Kasumi-1 (cell line): ENCODE measurements around the gene HTR1E.
"Not testable (repeated sequence)": the region's sequence is repeated elsewhere in the genome, so short reads cannot be mapped to it uniquely, and the experiment has no call there.

Source experiments
- DNase-seq, 2 experiments: peaks; one replicate each; lab custom pipeline; 2025; lab: John Stamatoyannopoulos, UW

Gene HTR1E

DNA sequence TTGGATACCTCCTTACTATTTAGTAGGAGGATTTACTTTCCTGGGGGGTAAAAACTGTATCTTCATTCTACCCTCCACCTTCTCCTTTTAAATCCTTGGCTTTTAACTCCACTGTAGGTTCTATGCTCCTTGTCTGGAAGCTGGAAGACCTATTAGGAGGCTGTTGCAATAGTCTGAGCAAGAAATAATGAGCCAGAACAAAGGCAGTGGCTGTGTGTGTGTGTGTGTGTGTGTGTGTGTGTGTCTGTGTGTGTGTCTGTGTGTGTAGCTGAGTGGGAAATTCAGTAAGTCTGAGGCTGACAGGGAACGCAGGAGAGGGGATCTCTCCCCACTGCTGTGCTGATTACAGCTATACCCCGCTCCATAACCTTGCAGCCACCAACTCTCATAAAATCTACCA lies 35.8 kb downstream of the HTR1E start:
- no peak for DNase-seq

DNA sequence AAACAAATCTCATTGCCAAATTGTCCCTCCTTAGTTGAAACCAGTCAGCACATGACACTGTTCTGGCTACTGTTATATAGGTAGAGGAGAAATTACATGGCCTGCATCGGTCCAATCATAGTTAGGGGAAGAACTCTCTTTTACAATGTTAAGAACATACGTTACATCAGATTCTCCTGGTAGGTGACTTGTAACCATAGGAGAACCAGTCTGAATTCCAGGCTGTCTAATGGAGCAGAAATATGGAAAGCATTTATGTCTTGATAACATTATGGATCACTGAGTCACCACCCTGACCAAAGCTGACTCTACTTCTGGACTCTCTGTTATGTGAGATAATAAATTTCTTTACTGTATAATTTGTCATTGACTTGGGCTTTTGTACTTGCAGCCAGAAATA lies 40.9 kb downstream of the HTR1E start:
- no peak for DNase-seq

DNA sequence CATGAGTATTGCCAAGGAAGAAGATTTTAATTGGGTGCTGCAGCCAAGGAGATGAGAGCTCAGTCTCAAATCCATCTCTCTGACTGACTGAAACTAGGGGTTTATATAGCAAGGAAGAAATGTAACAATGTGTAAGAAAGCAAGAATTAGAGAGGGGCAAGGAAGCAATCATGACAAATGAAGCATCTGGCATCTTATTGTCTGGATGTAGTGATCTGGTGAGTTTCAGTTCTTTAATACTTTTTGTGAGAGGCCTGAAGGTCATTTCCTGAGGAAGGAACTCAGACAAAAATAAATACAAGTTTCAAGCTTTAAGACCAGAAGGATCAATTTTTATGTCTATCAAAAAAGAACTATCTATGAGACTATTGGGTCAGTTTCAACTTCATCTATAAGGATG lies 64.2 kb downstream of the HTR1E start:
- DNase-seq = no peak

DNA sequence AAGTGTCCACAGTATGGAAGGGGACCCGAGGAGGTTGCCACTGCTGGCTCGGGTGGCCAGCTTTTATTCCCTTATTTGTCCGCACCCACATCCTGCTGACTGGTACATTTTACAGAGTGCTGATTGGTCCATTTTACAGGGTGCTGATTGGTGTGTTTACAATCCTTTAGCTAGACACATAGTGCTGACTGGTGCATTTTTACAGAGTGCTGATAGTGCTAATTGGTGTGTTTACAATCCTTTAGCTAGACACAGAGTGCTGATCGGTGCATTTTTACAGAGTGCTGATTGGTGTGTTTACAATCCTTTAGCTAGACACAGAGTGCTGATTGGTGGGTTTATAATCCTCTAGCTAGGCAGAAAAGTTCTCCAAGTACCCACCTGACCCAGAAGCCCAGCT lies 65.1 kb downstream of the HTR1E start:
- not testable (repeated sequence) for DNase-seq

DNA sequence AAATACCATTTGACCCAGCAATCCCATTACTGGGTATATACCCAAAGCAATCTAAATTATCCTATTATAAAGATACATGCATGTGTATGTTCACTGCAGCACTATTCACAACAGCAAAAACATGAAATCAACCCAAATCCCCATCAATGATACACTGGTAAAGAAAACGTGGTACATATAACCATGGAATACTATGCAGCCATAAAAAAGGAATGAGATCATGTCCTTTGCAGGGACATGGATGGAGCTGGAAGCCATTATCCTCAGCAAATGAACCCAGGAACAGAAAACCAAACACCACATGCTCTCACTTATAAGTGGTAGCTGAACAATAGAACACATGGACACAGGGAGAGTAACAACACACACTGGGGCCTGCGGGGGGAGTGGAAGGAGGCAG lies 69.2 kb downstream of the HTR1E start:
- DNase-seq = not testable (repeated sequence)

DNA sequence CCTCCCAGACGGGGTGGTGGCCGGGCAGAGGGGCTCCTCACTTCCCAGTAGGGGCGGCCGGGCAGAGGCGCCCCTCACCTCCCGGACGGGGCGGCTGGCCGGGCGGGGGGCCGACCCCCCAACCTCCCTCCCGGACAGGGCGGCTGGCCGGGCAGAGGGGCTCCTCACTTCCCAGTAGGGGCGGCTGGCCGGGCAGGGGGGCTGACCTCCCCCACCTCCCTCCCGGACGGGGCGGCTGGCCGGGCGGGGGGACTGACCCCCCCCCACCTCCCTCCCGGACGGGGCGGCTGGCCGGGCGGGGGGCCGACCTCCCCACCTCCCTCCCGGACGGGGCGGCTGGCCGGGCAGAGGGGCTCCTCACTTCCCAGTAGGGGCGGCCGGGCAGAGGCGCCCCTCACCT lies 72.3 kb downstream of the HTR1E start:
- not testable (repeated sequence) for DNase-seq

DNA sequence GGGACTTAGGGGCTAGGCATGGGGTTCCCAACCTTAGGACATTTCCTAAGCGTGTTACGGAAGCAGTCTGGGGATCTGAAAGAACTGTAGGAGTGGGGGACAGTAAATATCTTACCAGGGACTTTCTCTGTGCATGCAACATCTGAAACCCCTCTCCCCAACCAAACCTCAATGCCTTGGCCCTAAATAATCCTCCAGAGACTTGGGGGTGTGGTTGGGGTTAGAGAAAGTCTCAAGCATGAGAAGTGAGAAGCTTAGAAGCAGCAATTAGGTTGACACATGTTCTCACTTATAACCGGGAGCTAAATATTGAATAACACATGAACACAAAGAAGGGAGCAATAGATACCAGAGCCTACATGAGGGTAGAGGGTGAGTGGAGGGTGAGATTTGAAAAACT lies 74.7 kb downstream of the HTR1E start:
- no peak for DNase-seq

DNA sequence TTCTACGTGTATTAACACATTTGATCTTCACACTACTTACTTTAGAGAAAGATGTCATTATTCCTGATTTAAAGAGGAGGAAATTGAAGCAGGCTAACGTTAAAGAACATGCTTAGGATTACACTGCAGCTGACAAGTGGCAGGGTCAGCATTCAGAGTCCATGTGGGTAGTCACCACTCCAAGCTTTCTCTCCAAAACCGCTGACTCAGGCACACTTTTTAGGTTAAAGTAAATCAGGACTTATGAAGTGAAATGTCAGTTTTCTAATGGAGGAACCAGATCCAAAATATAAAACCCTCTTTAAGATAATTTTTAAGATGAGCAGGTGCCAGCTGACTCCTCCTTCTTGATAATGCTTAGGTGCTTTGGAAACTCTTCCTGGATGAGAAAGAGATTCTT lies 75.4 kb downstream of the HTR1E start:
- DNase-seq = no peak

DNA sequence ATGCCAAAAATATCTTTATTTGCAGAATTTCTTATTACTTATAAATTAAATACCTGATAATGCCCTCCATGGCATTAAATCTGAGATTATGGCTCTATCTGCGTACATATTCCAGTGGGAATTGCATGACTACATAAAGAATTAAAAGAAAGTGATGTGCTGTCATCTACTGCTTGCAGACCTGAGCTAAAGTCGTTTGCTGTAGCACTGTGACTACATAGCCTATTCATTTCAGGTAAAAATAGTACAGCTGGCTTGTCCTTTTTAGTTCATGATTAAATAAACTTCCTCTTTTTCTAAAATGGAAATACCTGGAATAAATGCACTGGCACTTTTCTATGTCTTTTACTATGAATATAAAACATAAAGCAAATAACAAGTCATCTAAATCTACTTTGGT lies 79.4 kb downstream of the HTR1E start:
- DNase-seq = no peak

DNA sequence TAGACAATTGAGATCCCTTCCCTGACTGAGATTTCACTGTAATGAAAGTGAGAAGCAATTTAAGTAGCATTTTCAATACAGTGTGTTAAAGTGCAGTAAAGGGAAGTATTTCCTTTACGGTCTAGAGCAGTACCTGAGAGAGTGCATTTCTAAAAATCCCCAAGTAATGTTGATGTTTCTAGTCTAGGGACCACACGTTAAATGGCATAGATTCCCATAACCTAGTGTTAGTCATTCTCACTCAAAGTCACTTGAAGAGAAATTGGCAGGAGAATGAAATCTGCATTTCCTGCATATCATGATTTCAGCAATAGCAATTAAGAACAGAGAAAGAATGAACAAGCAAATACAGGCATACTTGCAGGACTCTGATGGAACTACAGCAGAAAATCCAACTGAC lies 89.7 kb downstream of the HTR1E start:
- no peak for DNase-seq

DNA sequence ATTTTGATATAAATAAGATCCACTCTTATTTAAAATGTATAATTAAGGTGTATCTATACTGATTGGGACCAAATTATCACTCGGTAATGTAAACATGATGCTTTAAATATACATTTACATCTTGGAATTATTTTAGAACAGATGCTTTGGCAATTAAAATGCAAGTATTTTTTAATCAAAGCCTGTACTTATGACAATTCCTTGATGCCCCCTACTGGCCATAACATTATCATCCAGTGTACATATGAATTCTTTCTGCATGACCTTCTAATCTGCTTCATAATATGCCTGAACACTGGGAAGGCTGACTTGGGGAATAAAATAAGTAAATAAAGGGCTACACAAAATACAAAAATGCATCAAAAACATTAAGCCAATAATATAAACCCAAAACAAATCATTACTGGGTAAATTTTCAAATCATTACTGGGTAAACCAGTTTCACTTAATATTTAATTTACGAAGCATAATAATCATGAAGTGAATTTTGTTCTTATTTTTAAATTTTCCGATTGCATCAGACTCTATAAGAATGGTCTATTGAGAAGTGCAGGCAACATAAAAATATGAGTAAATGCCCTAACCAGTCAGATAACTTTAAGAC lies 92.5 kb downstream of the HTR1E start:
- peak; percentile 45 to 65 for DNase-seq

DNA sequence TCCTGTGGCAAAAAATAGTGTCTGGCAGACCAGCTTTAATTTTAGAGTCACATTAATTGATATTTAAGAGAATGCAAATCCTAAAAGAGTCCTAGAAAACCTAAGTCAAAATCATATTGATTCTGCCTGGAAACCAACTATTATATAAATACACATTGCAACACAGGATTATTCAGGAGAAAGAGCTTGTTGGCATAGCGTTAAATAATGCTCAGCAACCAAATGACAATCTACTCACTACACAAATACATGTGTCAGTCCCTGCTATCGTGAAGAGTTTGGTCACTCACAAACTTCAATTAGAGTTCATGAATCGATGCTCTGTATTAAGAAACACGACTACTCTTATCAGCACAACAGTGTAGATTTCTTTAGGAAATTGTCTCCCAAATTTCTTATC lies 103.4 kb downstream of the HTR1E start:
- DNase-seq = no peak

DNA sequence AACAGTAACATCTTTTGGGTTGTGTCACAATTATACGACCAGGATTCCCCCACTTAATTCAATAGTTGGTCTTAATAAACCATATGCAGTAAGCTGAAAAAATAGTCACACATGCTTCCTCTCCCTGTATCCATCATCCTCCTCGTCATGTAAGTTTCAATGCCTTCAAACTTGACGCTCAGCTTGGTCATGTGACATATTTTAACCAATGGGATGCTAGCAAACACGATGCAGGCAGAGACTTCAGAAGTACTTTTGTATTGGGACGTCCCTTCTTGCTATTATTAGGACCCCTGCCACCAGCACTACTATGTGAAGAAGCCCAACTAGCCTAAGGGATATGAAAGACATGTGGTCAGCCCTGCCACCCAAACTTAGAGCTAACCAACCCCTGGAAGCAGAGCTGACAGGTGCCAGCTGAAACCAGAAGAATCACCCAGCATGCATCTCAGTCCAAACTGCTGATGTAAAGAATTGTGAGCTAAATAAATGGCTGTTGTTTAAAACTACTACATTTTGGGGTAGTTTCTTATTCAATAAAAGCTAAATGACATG lies 108.3 kb downstream of the HTR1E start:
- no peak for DNase-seq

DNA sequence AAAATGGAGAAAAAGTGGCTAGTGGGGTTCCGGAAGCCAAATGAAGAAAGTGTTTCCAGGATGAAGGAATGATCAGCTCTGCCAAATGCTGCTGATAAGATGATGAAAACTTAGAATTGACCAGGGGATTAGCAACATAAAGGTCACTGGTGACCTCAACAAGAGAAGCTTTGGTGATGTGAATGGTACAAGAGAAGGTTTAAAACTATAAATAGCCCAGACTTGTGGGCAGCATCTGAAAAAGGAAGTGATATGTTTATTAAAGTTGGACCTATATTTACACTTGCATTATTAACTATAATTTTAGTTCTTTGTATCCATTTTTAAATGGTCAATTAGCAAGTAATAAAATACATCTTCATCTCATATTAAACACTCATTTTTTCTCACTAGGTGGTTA lies 112.5 kb downstream of the HTR1E start:
- no peak for DNase-seq

DNA sequence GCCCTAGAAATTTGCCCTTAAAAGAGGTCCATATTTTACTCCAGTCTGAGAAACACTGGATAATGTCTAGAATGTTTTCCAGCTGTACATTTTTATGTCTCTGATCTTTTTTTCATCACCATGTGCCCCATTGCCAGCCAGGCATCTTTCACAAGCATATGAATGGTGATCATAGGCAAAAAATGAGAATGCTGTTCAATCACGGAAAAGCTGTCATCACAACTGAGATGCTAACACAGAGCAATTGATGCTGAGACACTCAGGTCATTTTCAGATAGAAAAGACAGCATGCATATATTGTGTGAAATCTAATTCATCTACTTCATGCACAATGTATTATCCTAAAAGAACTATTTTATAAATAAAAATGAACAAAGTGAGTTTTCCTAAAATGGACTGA lies 116.0 kb downstream of the HTR1E start:
- DNase-seq = no peak

DNA sequence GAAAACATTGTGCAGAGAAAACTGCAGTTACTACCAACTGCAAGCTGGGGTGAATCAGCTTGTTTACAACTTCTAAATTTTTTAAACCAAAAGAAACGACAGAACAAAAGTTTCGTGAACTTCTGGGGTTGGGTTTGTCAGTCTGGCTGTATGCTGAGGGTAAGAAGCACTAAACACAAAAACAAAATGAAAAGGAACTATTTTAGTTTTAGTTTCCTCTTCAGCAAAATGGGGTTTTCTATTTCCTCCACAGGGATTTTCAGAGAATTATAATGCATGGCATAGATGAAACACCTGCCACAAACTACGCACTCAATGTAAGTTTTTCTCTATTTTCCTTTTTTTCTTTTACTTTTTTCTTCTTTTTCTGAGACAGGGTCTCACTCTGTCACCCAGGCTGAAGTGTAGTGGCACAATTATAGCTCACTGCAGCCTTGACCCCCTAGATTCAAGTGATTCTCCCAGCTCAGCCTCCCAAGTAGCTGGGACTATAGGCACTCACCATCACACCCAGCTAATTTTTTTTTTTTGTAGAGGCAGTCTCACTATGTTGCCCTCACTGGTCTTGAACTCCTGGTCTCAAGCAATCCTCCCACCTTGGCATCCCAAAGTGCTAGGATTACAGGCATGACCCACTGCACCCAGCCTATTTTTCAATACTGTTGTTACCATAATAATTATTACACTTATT lies 117.0 kb downstream of the HTR1E start:
- no peak for DNase-seq

DNA sequence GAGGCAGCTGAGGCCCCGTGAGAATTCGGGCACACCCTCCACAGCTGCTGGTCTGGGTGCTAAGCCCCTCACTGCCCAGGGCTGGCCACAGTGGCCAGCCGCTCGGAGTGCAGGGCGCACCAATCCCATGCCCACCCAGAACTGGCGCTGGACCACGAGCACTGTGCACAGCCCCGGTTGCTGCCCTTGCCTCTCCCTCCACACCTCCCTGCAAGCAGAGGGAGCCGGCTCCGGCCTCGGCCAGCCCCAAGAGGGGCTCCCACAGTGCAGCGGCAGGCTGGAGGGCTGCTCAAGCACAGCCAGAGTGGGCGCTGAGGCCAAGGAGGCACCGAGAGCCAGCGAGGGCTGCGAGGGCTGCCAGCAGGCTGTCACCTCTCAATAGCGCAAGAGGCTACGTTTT lies 122.6 kb downstream of the HTR1E start:
- no peak for DNase-seq

DNA sequence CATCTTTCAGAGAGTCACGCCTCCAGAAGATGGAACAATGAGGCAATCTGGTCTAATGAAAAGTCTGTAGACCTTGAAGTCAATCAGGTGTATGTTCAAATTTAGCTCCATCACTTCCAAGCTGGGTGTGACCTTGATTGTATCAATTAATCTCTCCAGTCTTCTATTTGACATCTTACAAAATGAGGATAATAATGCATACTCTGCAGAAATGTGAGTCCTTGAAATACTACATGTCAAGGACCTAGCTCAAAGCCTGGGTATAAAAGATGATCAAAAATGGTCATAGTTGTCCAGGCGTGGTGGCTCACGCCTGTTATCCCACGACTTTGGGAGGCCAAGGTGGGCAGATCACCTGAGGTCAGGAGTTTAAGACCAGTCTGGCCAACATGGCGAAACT lies 127.8 kb downstream of the HTR1E start:
- DNase-seq = no peak
